Subcutaneous adipose tissue (tissue), 4 donors: Measurements from ENCODE around the gene AGRN. TPM values are rescaled to one million over a fixed set of nuclear protein-coding genes. Genes with fewer than 3 reads are reported as not detected.

Source experiments
- total RNA-seq, 4 donors: library from RNA; depleted of rRNA; stranded (reverse); fragments of >200 nt; gene quantifications; one replicate each; pipeline ENCODE4 v1.1.0, GENCODE V29; 2016
- TF ChIP-seq, protein P1 (sequence below): fragments of 450-650 bp; IDR thresholded peaks from one replicate; pipeline ENCODE4 v1.5.1; 2016; ENCODE audit warnings: low read depth, mild to moderate bottlenecking, control low read depth, antibody characterized with exemption, moderate library complexity

The AGRN gene
- total RNA-seq, 4 donors from 2014 or later, result 3.8 to 13.2 (median 10.5) TPM

DNA sequence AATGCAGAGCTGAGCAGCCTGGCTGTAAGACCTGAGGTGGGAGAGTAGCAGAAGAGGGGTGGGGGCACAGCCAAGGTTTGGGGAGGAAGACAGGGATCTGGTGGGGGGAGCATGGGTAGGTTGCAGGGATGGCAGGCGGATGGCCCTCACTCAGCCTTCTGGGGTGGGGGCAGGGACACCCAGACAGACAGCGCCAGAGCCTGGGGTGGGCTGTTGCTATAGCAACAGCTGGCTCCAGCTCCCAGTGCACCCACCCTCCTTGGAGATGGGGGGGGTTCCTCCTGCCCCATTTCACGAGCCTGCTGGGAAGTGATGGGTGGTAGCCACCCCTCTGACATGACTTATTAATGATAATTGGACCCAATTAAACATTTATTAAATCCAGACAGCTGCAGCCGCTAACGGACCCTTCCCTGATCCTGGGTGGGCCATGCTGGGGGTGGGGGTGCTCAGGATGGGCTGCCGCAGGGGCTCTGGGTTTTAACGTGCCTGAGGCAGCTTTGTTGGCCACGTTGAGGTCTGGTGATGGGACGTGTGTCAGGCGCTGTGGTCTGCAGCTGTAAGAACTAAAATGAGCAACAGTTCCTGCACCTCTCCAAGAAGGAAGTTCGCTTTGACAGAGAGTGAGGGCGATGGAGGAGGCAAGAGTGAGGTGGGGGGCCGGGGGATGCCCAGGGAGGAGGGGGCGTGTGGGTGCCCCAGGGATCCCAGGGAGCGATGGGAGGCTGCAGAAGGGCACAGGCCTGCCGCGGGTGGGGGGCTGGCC lies 19.4 kb downstream of the AGRN start:
- TF ChIP-seq, protein P1, sequence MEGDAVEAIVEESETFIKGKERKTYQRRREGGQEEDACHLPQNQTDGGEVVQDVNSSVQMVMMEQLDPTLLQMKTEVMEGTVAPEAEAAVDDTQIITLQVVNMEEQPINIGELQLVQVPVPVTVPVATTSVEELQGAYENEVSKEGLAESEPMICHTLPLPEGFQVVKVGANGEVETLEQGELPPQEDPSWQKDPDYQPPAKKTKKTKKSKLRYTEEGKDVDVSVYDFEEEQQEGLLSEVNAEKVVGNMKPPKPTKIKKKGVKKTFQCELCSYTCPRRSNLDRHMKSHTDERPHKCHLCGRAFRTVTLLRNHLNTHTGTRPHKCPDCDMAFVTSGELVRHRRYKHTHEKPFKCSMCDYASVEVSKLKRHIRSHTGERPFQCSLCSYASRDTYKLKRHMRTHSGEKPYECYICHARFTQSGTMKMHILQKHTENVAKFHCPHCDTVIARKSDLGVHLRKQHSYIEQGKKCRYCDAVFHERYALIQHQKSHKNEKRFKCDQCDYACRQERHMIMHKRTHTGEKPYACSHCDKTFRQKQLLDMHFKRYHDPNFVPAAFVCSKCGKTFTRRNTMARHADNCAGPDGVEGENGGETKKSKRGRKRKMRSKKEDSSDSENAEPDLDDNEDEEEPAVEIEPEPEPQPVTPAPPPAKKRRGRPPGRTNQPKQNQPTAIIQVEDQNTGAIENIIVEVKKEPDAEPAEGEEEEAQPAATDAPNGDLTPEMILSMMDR, result no peak

DNA sequence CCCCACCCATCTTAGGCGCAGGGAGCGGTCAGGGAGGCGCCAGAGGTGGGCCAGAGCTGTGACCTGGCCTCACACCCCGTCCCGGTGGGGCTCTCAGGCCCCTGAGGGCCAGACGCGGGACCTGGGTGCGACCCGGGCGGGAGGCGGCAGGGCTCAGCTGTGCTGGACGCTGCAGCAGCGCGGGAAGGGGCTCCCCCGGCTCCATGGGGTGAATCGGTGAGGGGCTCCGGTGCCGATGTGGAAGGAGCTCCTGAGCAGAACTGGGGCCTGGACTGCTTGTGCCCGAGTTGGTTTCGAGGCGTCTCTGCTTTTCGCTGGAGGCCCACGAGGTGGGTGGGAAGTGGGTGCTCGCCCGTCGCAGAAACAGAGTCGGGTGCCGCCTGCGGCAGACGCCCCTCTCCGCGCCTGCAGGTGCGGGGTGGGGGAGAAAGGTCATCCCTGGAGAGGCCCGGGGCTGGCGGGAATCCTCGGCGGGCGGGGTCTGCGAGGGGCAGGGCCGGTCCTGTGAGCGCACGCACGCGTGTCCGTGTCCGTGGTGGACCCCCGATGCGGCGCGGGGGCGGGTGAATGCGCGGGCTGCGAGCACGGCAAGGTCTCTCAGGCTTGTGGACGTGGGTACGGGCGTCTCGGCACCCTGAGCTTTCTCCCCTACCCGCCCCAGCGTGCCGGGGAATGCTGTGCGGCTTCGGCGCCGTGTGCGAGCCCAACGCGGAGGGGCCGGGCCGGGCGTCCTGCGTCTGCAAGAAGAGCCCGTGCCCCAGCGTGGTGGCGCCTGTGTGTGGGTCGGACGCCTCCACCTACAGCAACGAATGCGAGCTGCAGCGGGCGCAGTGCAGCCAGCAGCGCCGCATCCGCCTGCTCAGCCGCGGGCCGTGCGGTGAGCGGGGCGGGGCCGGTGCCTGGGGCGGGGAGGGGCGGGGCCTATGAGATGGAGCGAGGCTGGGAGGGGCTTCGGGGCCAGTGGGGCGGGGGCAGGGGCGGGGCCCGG lies 20.4 kb downstream of the AGRN start:
- TF ChIP-seq, protein P1, result no peak

DNA sequence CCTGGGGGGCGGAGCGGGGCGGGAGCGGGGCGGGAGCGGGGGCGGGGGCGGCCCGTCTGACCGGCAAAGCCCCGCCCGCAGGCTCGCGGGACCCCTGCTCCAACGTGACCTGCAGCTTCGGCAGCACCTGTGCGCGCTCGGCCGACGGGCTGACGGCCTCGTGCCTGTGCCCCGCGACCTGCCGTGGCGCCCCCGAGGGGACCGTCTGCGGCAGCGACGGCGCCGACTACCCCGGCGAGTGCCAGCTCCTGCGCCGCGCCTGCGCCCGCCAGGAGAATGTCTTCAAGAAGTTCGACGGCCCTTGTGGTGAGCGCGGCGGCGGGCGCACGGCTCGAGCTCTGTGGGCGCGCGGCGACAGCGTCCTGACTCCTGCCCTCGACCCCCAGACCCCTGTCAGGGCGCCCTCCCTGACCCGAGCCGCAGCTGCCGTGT lies 21.2 kb downstream of the AGRN start:
- TF ChIP-seq, protein P1, result no peak

DNA sequence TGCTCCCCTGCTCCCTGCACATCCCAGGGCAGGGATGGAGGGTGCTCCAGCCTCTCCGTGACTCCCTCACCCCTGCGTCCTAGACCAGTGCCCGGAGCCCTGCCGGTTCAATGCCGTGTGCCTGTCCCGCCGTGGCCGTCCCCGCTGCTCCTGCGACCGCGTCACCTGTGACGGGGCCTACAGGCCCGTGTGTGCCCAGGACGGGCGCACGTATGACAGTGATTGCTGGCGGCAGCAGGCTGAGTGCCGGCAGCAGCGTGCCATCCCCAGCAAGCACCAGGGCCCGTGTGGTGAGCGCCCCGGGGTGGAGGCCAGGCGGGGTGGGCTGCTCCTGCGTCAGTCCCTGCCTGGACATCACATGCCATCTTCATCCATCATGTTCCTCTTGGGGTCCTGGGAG lies 22.0 kb downstream of the AGRN start:
- TF ChIP-seq, protein P1, result no peak

DNA sequence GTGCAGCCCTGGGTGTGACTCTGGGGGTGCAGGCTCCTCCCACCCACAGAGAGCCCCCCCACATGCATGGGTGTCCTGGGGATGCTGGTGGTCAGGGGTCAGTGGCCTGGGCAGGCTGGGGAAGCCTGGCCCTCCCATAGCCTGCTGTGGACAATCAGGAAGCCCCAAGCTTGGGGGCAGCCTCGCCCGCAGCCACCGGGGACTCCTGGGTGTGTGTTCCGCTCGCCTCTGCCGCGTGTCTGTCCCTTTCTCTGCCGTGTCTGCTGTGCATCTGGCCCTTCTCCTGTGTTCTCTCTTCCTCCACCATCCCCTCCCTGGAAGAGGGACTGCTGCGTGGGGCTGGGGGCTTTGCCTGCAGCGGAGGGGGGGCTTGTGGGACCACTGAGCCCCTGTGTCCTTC lies 22.9 kb downstream of the AGRN start:
- TF ChIP-seq, protein P1, result no peak

DNA sequence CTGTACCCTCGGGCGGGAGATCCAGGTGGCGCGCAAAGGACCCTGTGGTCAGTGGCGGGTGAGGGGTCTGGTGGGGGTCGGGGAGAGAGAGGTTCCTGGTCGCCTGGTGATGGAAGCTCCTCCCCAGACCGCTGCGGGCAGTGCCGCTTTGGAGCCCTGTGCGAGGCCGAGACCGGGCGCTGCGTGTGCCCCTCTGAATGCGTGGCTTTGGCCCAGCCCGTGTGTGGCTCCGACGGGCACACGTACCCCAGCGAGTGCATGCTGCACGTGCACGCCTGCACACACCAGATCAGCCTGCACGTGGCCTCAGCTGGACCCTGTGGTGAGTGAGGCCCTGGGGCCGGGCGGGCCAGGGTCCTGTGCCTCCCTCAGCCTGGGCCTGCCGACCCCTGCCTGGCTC lies 23.5 kb downstream of the AGRN start:
- TF ChIP-seq, protein P1, result no peak

DNA sequence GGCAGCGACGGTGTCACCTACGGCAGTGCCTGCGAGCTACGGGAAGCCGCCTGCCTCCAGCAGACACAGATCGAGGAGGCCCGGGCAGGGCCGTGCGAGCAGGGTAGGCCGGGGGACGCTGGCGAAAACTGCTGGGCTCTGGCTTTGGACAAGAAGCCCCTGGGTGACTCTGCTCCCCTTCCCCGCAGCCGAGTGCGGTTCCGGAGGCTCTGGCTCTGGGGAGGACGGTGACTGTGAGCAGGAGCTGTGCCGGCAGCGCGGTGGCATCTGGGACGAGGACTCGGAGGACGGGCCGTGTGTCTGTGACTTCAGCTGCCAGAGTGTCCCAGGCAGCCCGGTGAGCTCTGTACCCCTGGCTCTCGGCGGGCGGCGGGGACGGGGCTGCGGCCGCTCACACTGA lies 24.0 kb downstream of the AGRN start:
- TF ChIP-seq, protein P1, result no peak
